ENCODE results near the gene MAMDC4.

DNA sequence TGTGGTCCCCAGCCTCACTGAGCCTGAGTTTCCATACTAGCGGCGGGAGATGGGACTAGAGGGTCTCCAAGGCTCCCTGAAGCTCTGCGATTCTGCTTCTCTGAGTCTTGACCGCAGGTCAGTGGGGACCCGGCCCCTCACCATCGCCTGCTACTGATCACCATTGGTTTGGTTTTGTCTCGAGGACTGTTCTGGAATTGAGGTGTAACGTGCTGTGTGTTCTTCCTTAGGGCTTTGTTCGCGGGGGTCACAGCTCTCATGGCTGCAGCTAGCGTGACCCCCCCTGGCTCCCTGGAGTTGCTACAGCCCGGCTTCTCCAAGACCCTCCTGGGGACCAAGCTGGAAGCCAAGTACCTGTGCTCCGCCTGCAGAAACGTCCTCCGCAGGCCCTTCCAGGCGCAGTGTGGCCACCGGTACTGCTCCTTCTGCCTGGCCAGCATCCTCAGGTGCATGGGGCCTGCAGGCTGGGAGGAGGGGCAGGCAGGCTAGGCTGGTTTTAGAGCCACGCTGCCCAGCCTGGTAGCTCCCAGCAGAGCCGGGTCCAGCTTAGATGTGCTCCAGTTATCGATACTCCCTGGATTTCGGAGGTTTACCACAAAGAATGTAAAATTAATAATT is 46.4 kb downstream of the MAMDC4 start:
- no peak for TF ChIP-seq CTCF (IDR thresholded peaks at IDR 0.05; ENCODE audit: insufficient read depth, low read length)
- no peak for TF ChIP-seq REST (IDR thresholded peaks at IDR 0.05; ENCODE audit: insufficient replicate concordance, low read depth)
- TF ChIP-seq POLR2AphosphoS5 (IDR thresholded peaks at IDR 0.05; ENCODE audit: low read depth) = no peak
